GM23248 (cell line): ENCODE data around the gene HEXIM2.

Source experiments
- EZH2 ChIP-seq: fragments of 200-600 bp; sonication (generic); IDR thresholded peaks from 2 replicates; pipeline ENCODE4 v1.6.1; 2018; ENCODE audit warnings: antibody characterized with exemption, mild to moderate bottlenecking; ENCODE audit not compliant: insufficient read depth, poor library complexity, severe bottlenecking
- EZH2phosphoT487 ChIP-seq: fragments of 200-600 bp; sonication (generic); IDR thresholded peaks from 2 replicates; pipeline ENCODE4 v1.6.1; 2018; ENCODE audit warnings: antibody characterized with exemption, moderate library complexity, mild to moderate bottlenecking, low read depth; ENCODE audit not compliant: insufficient read depth

- TF ChIP-seq EZH2 (no peak), EZH2phosphoT487 (no peak)
Observed at GRCh38 chr17:45189009-45189408, 27.3 kb downstream of the HEXIM2 start.
